GM12878 (cell line): ENCODE data around the gene TKT. TPM values are rescaled to one million over a fixed set of nuclear protein-coding genes. Genes with fewer than 3 reads are reported as not detected.

Experiments
- ATAC-seq: fragments of 200-7000 bp; cut with Tn5 transposase; 3 replicates; pipeline ENCODE4 v1.9.1; 2020; ENCODE audit warnings: mild to moderate bottlenecking, moderate library complexity
- BruUV-seq: library from RNA; stranded (reverse); fragments of 400-500 nt; replicated peaks from 2 replicates; lab custom pipeline; 2021; lab: Mats Ljungman, UMichigan
- CTCF ChIA-PET: fragments of 300-600 bp; sonication (Branson Sonifier 250); formaldehyde crosslinking; extraction: SDS; loops from one replicate; lab custom pipeline; 2021; ENCODE audit warnings: inconsistent platforms; lab: Yijun Ruan, JAX
- POLR2A ChIA-PET: fragments of 350-600 bp; formaldehyde crosslinking; extraction: SDS; loops from one replicate; lab custom pipeline; 2021; ENCODE audit warnings: inconsistent platforms; lab: Charles Lee
- RAD21 ChIA-PET: fragments of 300-600 bp; sonication (Branson Sonifier 250); formaldehyde crosslinking; loops from one replicate; lab custom pipeline; 2023; ENCODE audit warnings: antibody characterized with exemption; ENCODE audit not compliant: unreplicated experiment; lab: Charles Lee
- SMC1A ChIA-PET: fragments of 300-600 bp; sonication (Branson Sonifier 250); formaldehyde crosslinking; loops from one replicate; lab custom pipeline; 2023; ENCODE audit not compliant: unreplicated experiment, uncharacterized antibody; lab: Charles Lee
- DNase-seq: peaks from one replicate; pipeline ENCODE4 v3.0.0-alpha.2; 2011; ENCODE audit warnings: low read depth, low spot score
- FAIRE-seq: peaks from 3 replicates; lab custom pipeline; 2011; peaks lifted over from hg19 to GRCh38; lab: Jason Lieb, UNC
- H2AFZ ChIP-seq: 2 replicates; pipeline ENCODE4 v1.6.0; 2011; ENCODE audit warnings: low read depth, low read length, control low read depth; ENCODE audit not compliant: control insufficient read depth
- H3K27ac ChIP-seq: 2 replicates; pipeline ENCODE4 v1.5.1; 2011; ENCODE audit warnings: control low read depth; ENCODE audit not compliant: control insufficient read depth, insufficient read depth
- H3K27me3 ChIP-seq, 2 experiments: replicated peaks in 1 of 2; 2 replicates each; pipeline versions ENCODE4 v1.6.0 to v1.6.1; 2011; ENCODE audit warnings: low read length in 1 of 2; ENCODE audit not compliant: control insufficient read depth in 2 of 2, insufficient read depth in 2 of 2
- H3K36me3 ChIP-seq, 2 experiments: 2 replicates each; pipeline ENCODE4 v1.5.1; 2011; ENCODE audit warnings: low read length in 1 of 2; ENCODE audit not compliant: control insufficient read depth in 2 of 2, insufficient read depth in 2 of 2
- H3K4me1 ChIP-seq: 2 replicates; pipeline ENCODE4 v1.6.1; 2011; ENCODE audit warnings: mild to moderate bottlenecking, low read length, moderate library complexity, mixed read lengths; ENCODE audit not compliant: control insufficient read depth, insufficient read depth
- H3K4me2 ChIP-seq: 2 replicates; pipeline ENCODE4 v1.6.0; 2011; ENCODE audit warnings: control low read depth; ENCODE audit not compliant: control insufficient read depth, insufficient read depth
- H3K4me3 ChIP-seq: fragments of 200-600 bp; sonication (generic); 2 replicates; pipeline ENCODE4 v1.5.1; 2016
- H3K79me2 ChIP-seq: 2 replicates; pipeline ENCODE4 v1.6.0; 2011; ENCODE audit warnings: low read length; ENCODE audit not compliant: control insufficient read depth, insufficient read depth
- H3K9ac ChIP-seq: 2 replicates; pipeline ENCODE4 v1.8.0; 2011; ENCODE audit warnings: low read length, control low read depth, mixed read lengths; ENCODE audit not compliant: control insufficient read depth, insufficient read depth
- H3K9me3 ChIP-seq: replicated peaks from 3 replicates; pipeline ENCODE4 v1.5.1; 2011; ENCODE audit warnings: mild to moderate bottlenecking, low read length; ENCODE audit not compliant: control insufficient read depth, insufficient read depth
- H4K20me1 ChIP-seq: 2 replicates; pipeline ENCODE4 v1.6.0; 2011; ENCODE audit not compliant: control insufficient read depth, insufficient read depth
- ATF7 ChIP-seq: fragments of 450-650 bp; IDR thresholded peaks from 2 replicates; pipeline ENCODE4 v1.6.1; 2016; ENCODE audit warnings: low read depth, mild to moderate bottlenecking
- CBX5 ChIP-seq: sonication (generic); IDR thresholded peaks from 2 replicates; pipeline ENCODE4 v1.6.1; 2016; ENCODE audit warnings: low read depth, moderate library complexity, mild to moderate bottlenecking, inconsistent platforms
- EED ChIP-seq: sonication (generic); IDR thresholded peaks from 2 replicates; pipeline ENCODE4 v1.6.1; 2016; ENCODE audit warnings: antibody characterized with exemption, low read depth
- FOXM1 ChIP-seq: IDR thresholded peaks from 2 replicates; pipeline ENCODE4 v1.6.1; 2012; ENCODE audit warnings: low read depth, mild to moderate bottlenecking, inconsistent platforms, low read length, moderate library complexity
- IKZF2 ChIP-seq, 2 experiments: fragments of 450-650 bp; IDR thresholded peaks; 2 replicates each; pipeline ENCODE4 v1.6.1; 2017; ENCODE audit warnings: mild to moderate bottlenecking in 2 of 2, moderate library complexity in 2 of 2
- KLF5 ChIP-seq: fragments of 450-650 bp; IDR thresholded peaks from 2 replicates; pipeline ENCODE4 v1.6.1; 2014; ENCODE audit warnings: mild to moderate bottlenecking; ENCODE audit not compliant: partially characterized antibody
- MEF2B ChIP-seq: fragments of 450-650 bp; IDR thresholded peaks from 2 replicates; pipeline ENCODE4 v1.6.1; 2018; ENCODE audit warnings: mild to moderate bottlenecking, moderate library complexity; ENCODE audit not compliant: partially characterized antibody, poor library complexity, severe bottlenecking
- POLR2A ChIP-seq: IDR thresholded peaks from 2 replicates; pipeline ENCODE4 v1.6.1; 2011; ENCODE audit warnings: low read depth, mild to moderate bottlenecking, low read length
- RUNX3 ChIP-seq: IDR thresholded peaks from 2 replicates; pipeline ENCODE4 v1.6.1; 2012; ENCODE audit warnings: low read length, inconsistent platforms
- SPI1 ChIP-seq: IDR thresholded peaks from 2 replicates; pipeline ENCODE4 v1.6.1; 2011; ENCODE audit warnings: low read depth, mild to moderate bottlenecking, low read length, moderate library complexity, borderline replicate concordance; ENCODE audit not compliant: insufficient read depth
- TCF12 ChIP-seq: IDR thresholded peaks from 2 replicates; pipeline ENCODE4 v1.6.1; 2011; ENCODE audit warnings: low read depth, mild to moderate bottlenecking, low read length
- TCF3 ChIP-seq: IDR thresholded peaks from 2 replicates; pipeline ENCODE4 v1.6.1; 2012; ENCODE audit warnings: low read depth, mild to moderate bottlenecking, low read length, borderline replicate concordance; ENCODE audit not compliant: insufficient read depth
- ZNF687 ChIP-seq: fragments of 450-650 bp; IDR thresholded peaks from 2 replicates; pipeline ENCODE4 v1.6.1; 2017; ENCODE audit warnings: mild to moderate bottlenecking, moderate library complexity
- WGBS: methylation state at CpG from one replicate; pipeline ENCODE4 v1.1.6; 2016; ENCODE audit warnings: low lambda C conversion rate; ENCODE audit not compliant: insufficient replicate concordance, insufficient coverage; ENCODE audit errors: missing lambda C conversion rate; 5-methylcytosine and 5-hydroxymethylcytosine counted together
- in situ Hi-C: fragments of 300-500 bp; cut with MboI; formaldehyde crosslinking; loops from 9 replicates; pipeline ENCODE4 v1.14.3; 2018; ENCODE audit warnings: mixed read lengths
- intact Hi-C: fragments of 100-400 bp; cut with micrococcal nuclease; formaldehyde crosslinking; loops from one replicate; pipeline ENCODE4 v1.14.2; 2022; ENCODE audit not compliant: unreplicated experiment
- polyA plus RNA-seq, 11 experiments: library from polyadenylated mRNA; depleted of rRNA in 4 of 11; unstranded in 6 of 11; stranded (reverse) in 5 of 11; fragments of >200 nt; fragmentation: Nextera tagmentation in 4 of 11; fragmentation: Illumina TruSeq in 1 of 11; extraction: Ambion mirVana in 4 of 11; extraction: Trizol in 1 of 11; gene quantifications; 1 replicate in 1 of 11; 2 replicates in 10 of 11; pipeline versions ENCODE4 v1.2.1 to v1.2.3, GENCODE V29; 2011 to 2016; ENCODE audit warnings: inconsistent platforms in 2 of 11, missing spikeins in 2 of 11, low read depth in 1 of 11
- total RNA-seq, 4 experiments: library from RNA; depleted of rRNA in 3 of 4; stranded (reverse); fragments of >200 nt in 3 of 4; fragmentation: Illumina TruSeq in 1 of 4; extraction: Trizol in 1 of 4; gene quantifications; 2 replicates each; pipeline versions ENCODE4 v1.2.1 to v1.2.3, GENCODE V29; 2013 to 2021
- TF ChIP-seq, protein P1 (sequence below): fragments of 450-650 bp; IDR thresholded peaks from 2 replicates; pipeline ENCODE4 v1.6.1; 2016; ENCODE audit warnings: mild to moderate bottlenecking
- TF ChIP-seq, protein P2 (sequence below): IDR thresholded peaks from 2 replicates; pipeline ENCODE4 v1.6.1; 2011; ENCODE audit warnings: mild to moderate bottlenecking, low read depth, low read length, moderate library complexity; ENCODE audit not compliant: insufficient replicate concordance

TKT gene
- total and polyA plus RNA-seq, 10 of the 15 experiments (the other 5 are each of a cell fraction or from before 2014, with no cell fraction given) = 56.4 to 385 (median 143) TPM

- ChIA-PET RAD21 (interaction anchor here (0.8 to 4.5 kb wide), 5 partner anchors 10 to 76 kb away, joined by 3 to 32 read pairs (median 6); no protein-coding TSS in a partner anchor), SMC1A (interaction anchor here (1.1 to 3.2 kb wide), 6 partner anchors 10 to 76 kb away, joined by 3 to 24 read pairs (median 5); partner anchors contain the start of gene PRKCD), POLR2A (interaction anchor here (1.2 to 1.5 kb wide), 3 partner anchors 9 to 48 kb away, joined by 4 to 6 read pairs (median 4); no protein-coding TSS in a partner anchor), CTCF (interaction anchor here (0.8 to 4.8 kb wide), 6 partner anchors 10 to 81 kb away, joined by 3 to 54 read pairs (median 3); partner anchors contain the start of gene PRKCD)
- Histone ChIP-seq H3K4me2 (peak overlapping the region; percentile 38; the same call in 1 of the 2 replicates), H3K9me3 (no peaks in the 10 kb centered on the region), H3K27me3 (no peaks in the 10 kb centered on the region), H4K20me1 (no peaks in the 10 kb centered on the region), H3K4me1 (peaks cover 64% of the 10 kb centered on the region), H2AFZ (no peak overlapping the region), H3K9ac (peak overlapping the region; percentile 41; the same call in 1 of the 2 replicates), H3K36me3 (peaks cover 32 to 44% of the 10 kb centered on the region in 2 experiments), H3K4me3 (no peak overlapping the region), H3K27ac (peak overlapping the region; percentile 66), H3K79me2 (no peaks in the 10 kb centered on the region)
- ATAC-seq (peak; percentile 69), DNase-seq (no peak), FAIRE-seq (peak; percentile 94)
- intact Hi-C loops = no loop called here
- TF ChIP-seq TCF12 (peak; percentile 37; the same call in 1 of the 2 replicates), FOXM1 (no peak), MEF2B (peak; percentile 30), RUNX3 (peak; percentile 47), ATF7 (no peak), POLR2A (0 out of 2 replicates have a peak, but pooled peaks have one; percentile 41), EED (peak; percentile 38; the same call in 1 of the 2 replicates), SPI1 (peak; percentile 11; the same call in 1 of the 2 replicates), TCF3 (peak; percentile 45; the same call in 1 of the 2 replicates), CBX5 (no peak), ZNF687 (0 out of 2 replicates have a peak, but pooled peaks have one; percentile 38), IKZF2 (IDR thresholded peaks at IDR 0.05) (peak; percentile 14 to 36; a peak in 1 of 4 replicates), KLF5 (no peak)
- TF ChIP-seq, protein P1, sequence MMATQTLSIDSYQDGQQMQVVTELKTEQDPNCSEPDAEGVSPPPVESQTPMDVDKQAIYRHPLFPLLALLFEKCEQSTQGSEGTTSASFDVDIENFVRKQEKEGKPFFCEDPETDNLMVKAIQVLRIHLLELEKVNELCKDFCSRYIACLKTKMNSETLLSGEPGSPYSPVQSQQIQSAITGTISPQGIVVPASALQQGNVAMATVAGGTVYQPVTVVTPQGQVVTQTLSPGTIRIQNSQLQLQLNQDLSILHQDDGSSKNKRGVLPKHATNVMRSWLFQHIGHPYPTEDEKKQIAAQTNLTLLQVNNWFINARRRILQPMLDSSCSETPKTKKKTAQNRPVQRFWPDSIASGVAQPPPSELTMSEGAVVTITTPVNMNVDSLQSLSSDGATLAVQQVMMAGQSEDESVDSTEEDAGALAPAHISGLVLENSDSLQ = peak; percentile 85
- TF ChIP-seq, protein P2, sequence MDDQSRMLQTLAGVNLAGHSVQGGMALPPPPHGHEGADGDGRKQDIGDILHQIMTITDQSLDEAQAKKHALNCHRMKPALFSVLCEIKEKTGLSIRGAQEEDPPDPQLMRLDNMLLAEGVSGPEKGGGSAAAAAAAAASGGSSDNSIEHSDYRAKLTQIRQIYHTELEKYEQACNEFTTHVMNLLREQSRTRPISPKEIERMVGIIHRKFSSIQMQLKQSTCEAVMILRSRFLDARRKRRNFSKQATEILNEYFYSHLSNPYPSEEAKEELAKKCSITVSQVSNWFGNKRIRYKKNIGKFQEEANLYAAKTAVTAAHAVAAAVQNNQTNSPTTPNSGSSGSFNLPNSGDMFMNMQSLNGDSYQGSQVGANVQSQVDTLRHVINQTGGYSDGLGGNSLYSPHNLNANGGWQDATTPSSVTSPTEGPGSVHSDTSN = peak; percentile 53
- in situ Hi-C loops = no loop called here
- WGBS = 0% methylated on average over 3 of the region's 3 CpGs
- no TSS peak for BruUV-seq
Measured at GRCh38 chr3:53190659-53191058, 65.2 kb downstream of the TKT start.
